HCT116 (cell line): ENCODE data around the gene UNC50.

Source experiments
- EZH2 ChIP-seq: fragments of 200-600 bp; sonication (generic); IDR thresholded peaks from 2 replicates; pipeline ENCODE4 v1.6.1; 2017; ENCODE audit warnings: antibody characterized with exemption, mixed run types
- POLR2A ChIP-seq: IDR thresholded peaks from 2 replicates; pipeline ENCODE4 v1.7.0; 2011; ENCODE audit warnings: borderline replicate concordance; ENCODE audit not compliant: insufficient read depth, insufficient read length; ENCODE audit errors: extremely low read depth
- POLR2AphosphoS5 ChIP-seq: IDR thresholded peaks from 2 replicates; pipeline ENCODE4 v1.6.1; 2011; ENCODE audit warnings: mild to moderate bottlenecking, low read depth, low read length, moderate library complexity
- RAD21 ChIP-seq: IDR thresholded peaks from 2 replicates; pipeline ENCODE4 v1.6.1; 2012; ENCODE audit warnings: low read depth, mild to moderate bottlenecking
- SIN3A ChIP-seq: IDR thresholded peaks from 2 replicates; pipeline ENCODE4 v1.6.1; 2012; ENCODE audit warnings: low read depth
- SP1 ChIP-seq: IDR thresholded peaks from 2 replicates; pipeline ENCODE4 v1.6.1; 2012; ENCODE audit warnings: low read depth
- SRF ChIP-seq: IDR thresholded peaks from 2 replicates; pipeline ENCODE4 v1.6.1; 2012; ENCODE audit warnings: low read depth
- ZFX ChIP-seq: fragments of 450-650 bp; IDR thresholded peaks from 2 replicates; pipeline ENCODE4 v1.6.1; 2017
- TF ChIP-seq, protein P1 (sequence below): IDR thresholded peaks from 2 replicates; pipeline ENCODE4 v1.6.1; 2012; ENCODE audit warnings: low read depth
- TF ChIP-seq, protein P2 (sequence below), 3 experiments: fragments of 200-600 bp in 1 of 3; sonication (generic) in 1 of 3; IDR thresholded peaks in 2 of 3; conservative IDR thresholded peaks in 1 of 3; 2 replicates each; pipeline ENCODE4 v1.5.1; 2012 to 2017; ENCODE audit warnings: low read depth in 2 of 3, low read length in 2 of 3, antibody characterized with exemption in 1 of 3, borderline replicate concordance in 1 of 3, control low read depth in 1 of 3, mild to moderate bottlenecking in 1 of 3, mixed read lengths in 1 of 3, mixed run types in 1 of 3, moderate library complexity in 1 of 3; ENCODE audit not compliant: insufficient read depth in 1 of 3
- TF ChIP-seq, protein P3 (sequence below): IDR thresholded peaks from 2 replicates; pipeline ENCODE4 v1.6.1; 2012
- TF ChIP-seq, protein P4 (sequence below): IDR thresholded peaks from 2 replicates; pipeline ENCODE4 v1.6.1; 2012

DNA sequence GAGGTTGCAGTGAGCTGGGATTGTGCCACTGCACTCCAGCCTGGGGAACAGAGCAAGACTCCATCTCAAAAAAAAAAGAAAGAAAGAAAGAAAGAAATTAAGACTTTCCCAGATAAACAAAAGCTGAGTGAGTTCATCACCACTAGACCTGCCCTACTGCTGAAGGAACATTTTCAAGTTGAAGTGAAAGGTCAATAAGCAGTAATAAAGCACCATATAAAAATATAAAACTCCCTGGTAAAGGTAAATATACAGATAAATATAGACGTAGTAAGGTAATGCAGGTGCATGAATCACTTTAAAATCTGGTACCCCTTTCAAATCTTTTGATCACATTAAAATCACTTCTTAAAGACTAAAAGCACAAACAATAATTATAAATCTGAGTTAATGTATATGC, 42.6 kb downstream of the UNC50 start:
- TF ChIP-seq, protein P1, sequence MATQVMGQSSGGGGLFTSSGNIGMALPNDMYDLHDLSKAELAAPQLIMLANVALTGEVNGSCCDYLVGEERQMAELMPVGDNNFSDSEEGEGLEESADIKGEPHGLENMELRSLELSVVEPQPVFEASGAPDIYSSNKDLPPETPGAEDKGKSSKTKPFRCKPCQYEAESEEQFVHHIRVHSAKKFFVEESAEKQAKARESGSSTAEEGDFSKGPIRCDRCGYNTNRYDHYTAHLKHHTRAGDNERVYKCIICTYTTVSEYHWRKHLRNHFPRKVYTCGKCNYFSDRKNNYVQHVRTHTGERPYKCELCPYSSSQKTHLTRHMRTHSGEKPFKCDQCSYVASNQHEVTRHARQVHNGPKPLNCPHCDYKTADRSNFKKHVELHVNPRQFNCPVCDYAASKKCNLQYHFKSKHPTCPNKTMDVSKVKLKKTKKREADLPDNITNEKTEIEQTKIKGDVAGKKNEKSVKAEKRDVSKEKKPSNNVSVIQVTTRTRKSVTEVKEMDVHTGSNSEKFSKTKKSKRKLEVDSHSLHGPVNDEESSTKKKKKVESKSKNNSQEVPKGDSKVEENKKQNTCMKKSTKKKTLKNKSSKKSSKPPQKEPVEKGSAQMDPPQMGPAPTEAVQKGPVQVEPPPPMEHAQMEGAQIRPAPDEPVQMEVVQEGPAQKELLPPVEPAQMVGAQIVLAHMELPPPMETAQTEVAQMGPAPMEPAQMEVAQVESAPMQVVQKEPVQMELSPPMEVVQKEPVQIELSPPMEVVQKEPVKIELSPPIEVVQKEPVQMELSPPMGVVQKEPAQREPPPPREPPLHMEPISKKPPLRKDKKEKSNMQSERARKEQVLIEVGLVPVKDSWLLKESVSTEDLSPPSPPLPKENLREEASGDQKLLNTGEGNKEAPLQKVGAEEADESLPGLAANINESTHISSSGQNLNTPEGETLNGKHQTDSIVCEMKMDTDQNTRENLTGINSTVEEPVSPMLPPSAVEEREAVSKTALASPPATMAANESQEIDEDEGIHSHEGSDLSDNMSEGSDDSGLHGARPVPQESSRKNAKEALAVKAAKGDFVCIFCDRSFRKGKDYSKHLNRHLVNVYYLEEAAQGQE = no peak
- no peak for TF ChIP-seq POLR2AphosphoS5
- TF ChIP-seq, protein P2, sequence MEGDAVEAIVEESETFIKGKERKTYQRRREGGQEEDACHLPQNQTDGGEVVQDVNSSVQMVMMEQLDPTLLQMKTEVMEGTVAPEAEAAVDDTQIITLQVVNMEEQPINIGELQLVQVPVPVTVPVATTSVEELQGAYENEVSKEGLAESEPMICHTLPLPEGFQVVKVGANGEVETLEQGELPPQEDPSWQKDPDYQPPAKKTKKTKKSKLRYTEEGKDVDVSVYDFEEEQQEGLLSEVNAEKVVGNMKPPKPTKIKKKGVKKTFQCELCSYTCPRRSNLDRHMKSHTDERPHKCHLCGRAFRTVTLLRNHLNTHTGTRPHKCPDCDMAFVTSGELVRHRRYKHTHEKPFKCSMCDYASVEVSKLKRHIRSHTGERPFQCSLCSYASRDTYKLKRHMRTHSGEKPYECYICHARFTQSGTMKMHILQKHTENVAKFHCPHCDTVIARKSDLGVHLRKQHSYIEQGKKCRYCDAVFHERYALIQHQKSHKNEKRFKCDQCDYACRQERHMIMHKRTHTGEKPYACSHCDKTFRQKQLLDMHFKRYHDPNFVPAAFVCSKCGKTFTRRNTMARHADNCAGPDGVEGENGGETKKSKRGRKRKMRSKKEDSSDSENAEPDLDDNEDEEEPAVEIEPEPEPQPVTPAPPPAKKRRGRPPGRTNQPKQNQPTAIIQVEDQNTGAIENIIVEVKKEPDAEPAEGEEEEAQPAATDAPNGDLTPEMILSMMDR (IDR thresholded peaks at IDR 0.05 in 2 of 3, conservative IDR thresholded peaks at IDR 0.05 in 1 of 3; ENCODE audit: borderline replicate concordance in 1 of 3, insufficient read depth in 1 of 3, low read depth in 2 of 3, low read length in 2 of 3) = no peak
- TF ChIP-seq RAD21 = no peak
- TF ChIP-seq POLR2A = no peak
- no peak for TF ChIP-seq EZH2
- no peak for TF ChIP-seq SIN3A
- TF ChIP-seq SRF = no peak
- TF ChIP-seq, protein P3, sequence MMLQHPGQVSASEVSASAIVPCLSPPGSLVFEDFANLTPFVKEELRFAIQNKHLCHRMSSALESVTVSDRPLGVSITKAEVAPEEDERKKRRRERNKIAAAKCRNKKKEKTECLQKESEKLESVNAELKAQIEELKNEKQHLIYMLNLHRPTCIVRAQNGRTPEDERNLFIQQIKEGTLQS = no peak
- TF ChIP-seq, protein P4, sequence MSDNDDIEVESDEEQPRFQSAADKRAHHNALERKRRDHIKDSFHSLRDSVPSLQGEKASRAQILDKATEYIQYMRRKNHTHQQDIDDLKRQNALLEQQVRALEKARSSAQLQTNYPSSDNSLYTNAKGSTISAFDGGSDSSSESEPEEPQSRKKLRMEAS = no peak
- TF ChIP-seq ZFX = no peak
- no peak for TF ChIP-seq SP1
